Measurements from ENCODE around the gene NIPA2. TPM values are rescaled to one million over a fixed set of nuclear protein-coding genes. Genes with fewer than 3 reads are reported as not detected.

NIPA2 gene
- total and polyA plus RNA-seq, 2 donors (not counting 1 experiment from before 2014, with no cell fraction given): 47.7 to 64.7 TPM

GRCh38 chr15:22880981-22881738 is 42.7 kb downstream of the NIPA2 start:
- Histone ChIP-seq H3K79me2 (ENCODE audit: control insufficient read depth, insufficient read depth, low read length) (no peaks in the 10 kb centered on the region), H3K27me3 (ENCODE audit: control insufficient read depth, insufficient read depth, low read length) (no peaks in the 10 kb centered on the region), H3K4me3 (replicated peaks in 1 of 4; ENCODE audit: control extremely low read depth in 1 of 4, insufficient read depth in 1 of 4, low read depth in 3 of 4, low read length in 4 of 4) (no peak overlapping the region), H3K9me3 (ENCODE audit: control insufficient read depth, insufficient read depth, low read depth, low read length) (no peaks in the 10 kb centered on the region), H3K36me3 (ENCODE audit: control insufficient read depth, insufficient read depth, low read length) (peaks cover 15% of the 10 kb centered on the region), H4K20me1 (ENCODE audit: control insufficient read depth, extremely low read depth, insufficient read depth, low read length) (no peaks in the 10 kb centered on the region), H3K4me2 (ENCODE audit: extremely low read depth, insufficient read depth, low read length) (no peak overlapping the region), H2AFZ (ENCODE audit: low read length) (no peak overlapping the region), H3K27ac (ENCODE audit: insufficient read depth, low read length) (no peak overlapping the region), H3K4me1 (ENCODE audit: control insufficient read depth, extremely low read depth, insufficient read depth, low read length) (no peaks in the 10 kb centered on the region), H3K9ac (ENCODE audit: insufficient read depth, low read length) (no peak overlapping the region)
- no peak for TF ChIP-seq CTCF (conservative IDR thresholded peaks at IDR 0.05 in 1 of 2, IDR thresholded peaks at IDR 0.05 in 1 of 2; ENCODE audit: low read depth in 1 of 2, low read length in 2 of 2)
- no peak for TF ChIP-seq EZH2 (IDR thresholded peaks at IDR 0.05; ENCODE audit: low read length, missing control alignments)
- no peak for DNase-seq (ENCODE audit: low read depth in 2 of 2)

GRCh38 chr15:22881739-22882440 is 43.4 kb downstream of the NIPA2 start:
- Histone ChIP-seq H3K27ac (ENCODE audit: insufficient read depth, low read length) (no peak overlapping the region), H2AFZ (ENCODE audit: low read length) (no peak overlapping the region), H4K20me1 (ENCODE audit: control insufficient read depth, extremely low read depth, insufficient read depth, low read length) (no peaks in the 10 kb centered on the region), H3K9ac (ENCODE audit: insufficient read depth, low read length) (no peak overlapping the region), H3K4me2 (ENCODE audit: extremely low read depth, insufficient read depth, low read length) (no peak overlapping the region), H3K9me3 (ENCODE audit: control insufficient read depth, insufficient read depth, low read depth, low read length) (no peaks in the 10 kb centered on the region), H3K4me1 (ENCODE audit: control insufficient read depth, extremely low read depth, insufficient read depth, low read length) (peaks cover 1% of the 10 kb centered on the region), H3K79me2 (ENCODE audit: control insufficient read depth, insufficient read depth, low read length) (no peaks in the 10 kb centered on the region), H3K36me3 (ENCODE audit: control insufficient read depth, insufficient read depth, low read length) (peaks cover 15% of the 10 kb centered on the region), H3K4me3 (replicated peaks in 1 of 4; ENCODE audit: control extremely low read depth in 1 of 4, insufficient read depth in 1 of 4, low read depth in 3 of 4, low read length in 4 of 4) (no peak overlapping the region), H3K27me3 (ENCODE audit: control insufficient read depth, insufficient read depth, low read length) (no peaks in the 10 kb centered on the region)
- no peak for DNase-seq (ENCODE audit: low read depth in 2 of 2)
- TF ChIP-seq EZH2 (IDR thresholded peaks at IDR 0.05; ENCODE audit: low read length, missing control alignments) (no peak), CTCF (conservative IDR thresholded peaks at IDR 0.05 in 1 of 2, IDR thresholded peaks at IDR 0.05 in 1 of 2; ENCODE audit: low read depth in 1 of 2, low read length in 2 of 2) (no peak)

GRCh38 chr15:22883196-22883595 is 44.7 kb downstream of the NIPA2 start:
- no peak overlapping the region for H3K4me2 ChIP-seq (ENCODE audit: extremely low read depth, insufficient read depth, low read length)
- no peak overlapping the region for H3K27ac ChIP-seq (ENCODE audit: insufficient read depth, low read length)
- DNase-seq (ENCODE audit: low read depth in 2 of 2): no peak
- peaks cover 11% of the 10 kb centered on the region for H3K36me3 ChIP-seq (ENCODE audit: control insufficient read depth, insufficient read depth, low read length)
- H3K4me1 ChIP-seq (ENCODE audit: control insufficient read depth, extremely low read depth, insufficient read depth, low read length): peaks cover 13% of the 10 kb centered on the region
- TF ChIP-seq CTCF (conservative IDR thresholded peaks at IDR 0.05 in 1 of 2, IDR thresholded peaks at IDR 0.05 in 1 of 2; ENCODE audit: low read depth in 1 of 2, low read length in 2 of 2) (no peak), EZH2 (IDR thresholded peaks at IDR 0.05; ENCODE audit: low read length, missing control alignments) (no peak)
- H4K20me1 ChIP-seq (ENCODE audit: control insufficient read depth, extremely low read depth, insufficient read depth, low read length): no peaks in the 10 kb centered on the region
- H3K9ac ChIP-seq (ENCODE audit: insufficient read depth, low read length): no peak overlapping the region
- no peaks in the 10 kb centered on the region for H3K9me3 ChIP-seq (ENCODE audit: control insufficient read depth, insufficient read depth, low read depth, low read length)
- H3K4me3 ChIP-seq (replicated peaks in 1 of 4; ENCODE audit: control extremely low read depth in 1 of 4, insufficient read depth in 1 of 4, low read depth in 3 of 4, low read length in 4 of 4): no peak overlapping the region
- H3K27me3 ChIP-seq (ENCODE audit: control insufficient read depth, insufficient read depth, low read length): no peaks in the 10 kb centered on the region
- no peaks in the 10 kb centered on the region for H3K79me2 ChIP-seq (ENCODE audit: control insufficient read depth, insufficient read depth, low read length)
- no peak overlapping the region for H2AFZ ChIP-seq (ENCODE audit: low read length)
